Measurements from ENCODE around the gene CLSTN2.

DNA sequence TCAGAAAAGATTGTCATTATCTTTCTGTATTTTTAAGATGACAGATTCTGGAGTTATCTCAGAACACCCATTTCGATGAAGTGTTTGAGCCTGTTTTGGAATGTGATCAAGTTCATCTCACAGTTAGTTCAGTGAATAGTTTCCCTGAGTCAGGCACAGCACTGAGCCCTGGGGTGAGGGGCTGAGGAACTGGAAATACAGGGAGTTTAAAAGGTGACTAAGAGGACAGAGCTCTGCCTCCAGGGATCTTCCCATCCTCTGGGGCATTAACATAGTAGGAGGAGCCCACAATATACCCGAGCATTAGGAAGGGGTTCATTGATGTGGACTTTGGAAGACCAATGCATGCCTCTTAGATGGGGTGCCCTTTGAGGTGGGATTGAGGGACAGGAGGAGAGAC is 355.1 kb downstream of the CLSTN2 start:
- no peak for TF ChIP-seq REST (IDR thresholded peaks at IDR 0.05; ENCODE audit: borderline replicate concordance in 1 of 2, low read depth in 1 of 2, low read length in 2 of 2)
- no peak for TF ChIP-seq NCOA2 (CRISPR knock-in tag; IDR thresholded peaks at IDR 0.05)
